GM13977 (cell line): ENCODE measurements around the gene ZNF341.

Experiments used
- DNase-seq: peaks from one replicate; pipeline ENCODE4 v3.0.0; 2012; ENCODE audit warnings: low spot score
- CTCF ChIP-seq: IDR thresholded peaks from 2 replicates; pipeline ENCODE4 v1.5.1; 2012; ENCODE audit warnings: mild to moderate bottlenecking, control low read depth; ENCODE audit not compliant: insufficient read depth; ENCODE audit errors: extremely low read depth, missing control alignments
- in situ Hi-C: fragments of 300-500 bp; cut with MboI; formaldehyde crosslinking; loops from one replicate; pipeline ENCODE4 v1.12.0; 2022; ENCODE audit warnings: low sequenced_read_pairs, low pct_unique_long_range_greater_than_20kb, mixed read lengths, inconsistent platforms; ENCODE audit not compliant: unreplicated experiment

ZNF341 gene

GRCh38 chr20:33837096-33837830 is 105.5 kb downstream of the ZNF341 start:
- DNase-seq: no peak
- in situ Hi-C loops: no loop called here
- no peak for TF ChIP-seq CTCF

DNA sequence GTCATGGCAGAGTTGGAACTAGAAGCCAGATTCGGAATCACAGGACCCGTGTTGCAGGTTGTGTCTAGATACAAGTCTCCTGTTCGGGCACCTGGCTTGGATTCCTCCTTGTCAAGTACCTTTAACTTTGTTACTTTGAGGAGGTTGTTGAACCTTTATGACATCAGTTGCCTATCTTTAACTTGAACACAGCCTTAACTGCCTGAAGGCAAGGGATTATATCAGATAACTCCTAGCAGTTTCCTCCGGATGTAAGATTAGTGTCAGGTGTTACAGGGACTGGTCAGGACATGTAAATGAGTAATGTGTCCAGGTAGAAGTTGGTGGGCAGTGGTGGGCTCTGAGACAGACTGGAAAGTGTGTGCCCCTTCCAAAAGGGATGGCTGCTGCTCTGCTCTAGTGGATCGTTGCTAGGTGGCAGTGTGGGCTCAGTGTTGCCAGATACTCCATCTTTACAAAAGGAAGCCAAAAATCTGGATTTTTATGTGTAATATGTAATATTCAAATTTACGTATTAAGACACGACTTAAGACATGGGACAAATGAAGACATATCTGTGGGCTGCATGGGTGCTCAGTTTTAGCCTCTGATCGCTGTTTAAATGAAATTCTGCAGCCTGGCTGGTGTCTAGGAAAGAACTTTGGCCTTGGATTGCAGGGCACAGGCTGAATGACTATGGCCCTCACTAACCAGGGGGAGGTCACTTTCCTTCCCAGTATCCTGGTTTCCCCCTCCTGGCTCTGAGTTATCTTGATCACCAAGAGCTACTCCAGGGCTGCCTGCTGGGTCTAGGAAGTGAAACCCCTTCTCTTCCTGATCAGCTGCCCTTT is 106.5 kb downstream of the ZNF341 start:
- TF ChIP-seq CTCF: no peak

GRCh38 chr20:33839591-33839990 is 107.8 kb downstream of the ZNF341 start:
- TF ChIP-seq CTCF: no peak
- in situ Hi-C loops: no loop called here
- DNase-seq: no peak

More for the DNA sequence above, 106.5 kb downstream of the ZNF341 start:
- in situ Hi-C loops: no loop called here
- DNase-seq: no peak

DNA sequence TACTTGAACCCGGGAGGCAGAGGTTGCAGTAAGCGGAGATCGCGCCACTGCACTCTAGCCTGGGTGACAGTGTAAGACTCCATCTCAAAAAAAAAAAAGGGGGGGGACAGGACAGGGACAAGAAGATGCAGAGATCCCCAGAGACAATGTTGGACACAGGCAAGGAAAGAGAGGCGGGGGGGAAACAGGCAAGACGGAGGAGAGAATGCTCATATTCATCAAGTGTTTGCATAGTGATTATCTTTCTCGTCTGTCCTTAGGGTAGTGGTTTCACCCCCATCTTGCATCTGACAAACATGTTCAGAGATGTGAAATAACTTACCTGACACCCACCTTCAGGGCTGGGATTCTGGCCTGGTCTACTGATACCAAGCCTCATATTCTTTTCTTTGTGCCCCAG is 108.4 kb downstream of the ZNF341 start:
- TF ChIP-seq CTCF: no peak
- in situ Hi-C loops: no loop called here
- DNase-seq: no peak

GRCh38 chr20:33840759-33841435 is 109.1 kb downstream of the ZNF341 start:
- no peak for DNase-seq

GRCh38 chr20:33841436-33841799 is 109.6 kb downstream of the ZNF341 start:
- no peak for TF ChIP-seq CTCF
- no peak for DNase-seq
- in situ Hi-C loops: no loop called here

More at GRCh38 chr20:33840759-33841435, 109.1 kb downstream of the ZNF341 start:
- in situ Hi-C loops: no loop called here
- TF ChIP-seq CTCF: no peak
